Measurements from ENCODE around the gene PTEN.

The PTEN gene

GRCh38 chr10:87836098-87836497 lies 27.3 kb upstream of the PTEN start:
- no peak for TF ChIP-seq CTCF (IDR thresholded peaks at IDR 0.05)
- Mint-ChIP-seq H3K36me3 (ENCODE audit: low read depth) (no peaks in the 10 kb centered on the region), H3K27ac (no peak overlapping the region), H3K9me3 (no peaks in the 10 kb centered on the region), H3K4me3 (no peak overlapping the region), H3K4me1 (no peaks in the 10 kb centered on the region), H3K27me3 (ENCODE audit: low read depth, poor library complexity) (peaks cover 8% of the 10 kb centered on the region)
- no peak for DNase-seq

- Mint-ChIP-seq H3K9me3 (no peaks in the 10 kb centered on the region), H3K27me3 (ENCODE audit: low read depth, poor library complexity) (peaks cover 11% of the 10 kb centered on the region), H3K36me3 (ENCODE audit: low read depth) (no peaks in the 10 kb centered on the region), H3K27ac (no peak overlapping the region), H3K4me3 (no peak overlapping the region), H3K4me1 (no peaks in the 10 kb centered on the region)
- no peak for DNase-seq
- no peak for TF ChIP-seq CTCF (IDR thresholded peaks at IDR 0.05)
These were observed 26.0 kb upstream of the PTEN start for GRCh38 chr10:87837445-87837844.

- Mint-ChIP-seq H3K4me3 (no peak overlapping the region), H3K27ac (no peak overlapping the region), H3K9me3 (no peaks in the 10 kb centered on the region), H3K36me3 (ENCODE audit: low read depth) (no peaks in the 10 kb centered on the region), H3K4me1 (no peaks in the 10 kb centered on the region), H3K27me3 (ENCODE audit: low read depth, poor library complexity) (peaks cover 8% of the 10 kb centered on the region)
- DNase-seq = no peak
- TF ChIP-seq CTCF (IDR thresholded peaks at IDR 0.05) = no peak
These were observed 24.8 kb upstream of the PTEN start for GRCh38 chr10:87838650-87839049.

- Mint-ChIP-seq H3K27ac (no peak overlapping the region), H3K27me3 (ENCODE audit: low read depth, poor library complexity) (peaks cover 7% of the 10 kb centered on the region), H3K4me3 (no peak overlapping the region), H3K36me3 (ENCODE audit: low read depth) (no peaks in the 10 kb centered on the region), H3K4me1 (no peaks in the 10 kb centered on the region), H3K9me3 (no peaks in the 10 kb centered on the region)
- no peak for TF ChIP-seq CTCF (IDR thresholded peaks at IDR 0.05)
- DNase-seq = no peak
These were observed 22.2 kb upstream of the PTEN start for GRCh38 chr10:87841186-87841585.

GRCh38 chr10:87842220-87842641 lies 21.2 kb upstream of the PTEN start:
- Mint-ChIP-seq H3K9me3 (no peaks in the 10 kb centered on the region), H3K4me3 (no peak overlapping the region), H3K4me1 (no peaks in the 10 kb centered on the region), H3K27me3 (ENCODE audit: low read depth, poor library complexity) (peaks cover 3% of the 10 kb centered on the region), H3K36me3 (ENCODE audit: low read depth) (no peaks in the 10 kb centered on the region), H3K27ac (no peak overlapping the region)
- no peak for DNase-seq
- no peak for TF ChIP-seq CTCF (IDR thresholded peaks at IDR 0.05)

- Mint-ChIP-seq H3K9me3 (no peaks in the 10 kb centered on the region), H3K27ac (no peak overlapping the region), H3K4me3 (no peak overlapping the region), H3K36me3 (ENCODE audit: low read depth) (no peaks in the 10 kb centered on the region), H3K4me1 (no peaks in the 10 kb centered on the region), H3K27me3 (ENCODE audit: low read depth, poor library complexity) (peaks cover 3% of the 10 kb centered on the region)
- no peak for TF ChIP-seq CTCF (IDR thresholded peaks at IDR 0.05)
- no peak for DNase-seq
These were observed 20.5 kb upstream of the PTEN start for GRCh38 chr10:87842776-87843497.

Measured in nephron progenitor cell (in vitro differentiated cells).